Measurements from ENCODE around the gene HOXB9.

Gene HOXB9

DNA sequence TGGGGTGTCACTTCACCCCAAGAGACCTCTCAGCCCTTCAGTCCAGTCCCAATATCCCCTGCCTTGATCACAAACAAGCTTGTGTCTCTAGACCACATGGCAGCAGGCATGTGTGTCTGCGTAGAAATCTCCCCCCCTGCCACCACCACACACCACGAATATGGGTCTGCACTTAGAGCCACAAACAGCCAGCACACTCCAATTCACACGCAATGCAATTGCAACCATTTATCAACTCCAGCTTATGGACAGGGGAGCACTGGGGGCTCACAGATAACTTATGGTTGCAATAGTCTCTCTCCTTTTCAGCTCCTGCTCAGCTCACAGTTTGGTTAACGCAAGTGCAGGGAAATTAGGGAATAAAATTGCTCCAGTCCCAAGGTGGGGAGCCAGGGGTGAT lies 2.6 kb downstream of the HOXB9 start:
- no peak for DNase-seq

DNA sequence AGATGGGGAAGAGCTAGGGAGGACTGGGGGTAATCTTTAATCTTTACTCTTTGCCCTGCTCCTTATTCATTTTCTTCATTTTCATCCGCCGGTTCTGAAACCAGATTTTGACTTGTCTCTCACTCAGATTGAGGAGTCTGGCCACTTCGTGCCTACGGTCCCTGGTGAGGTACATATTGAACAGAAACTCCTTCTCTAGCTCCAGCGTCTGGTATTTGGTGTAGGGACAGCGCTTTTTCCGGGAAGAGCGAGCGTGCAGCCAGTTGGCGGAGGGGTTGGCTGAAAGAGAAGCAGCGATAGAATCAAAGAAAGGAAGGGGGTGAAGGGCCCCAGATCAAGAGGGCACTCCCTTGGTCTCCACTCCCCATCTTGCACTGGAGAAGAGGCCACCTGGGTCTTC lies 3.3 kb downstream of the HOXB9 start:
- no peak for DNase-seq

DNA sequence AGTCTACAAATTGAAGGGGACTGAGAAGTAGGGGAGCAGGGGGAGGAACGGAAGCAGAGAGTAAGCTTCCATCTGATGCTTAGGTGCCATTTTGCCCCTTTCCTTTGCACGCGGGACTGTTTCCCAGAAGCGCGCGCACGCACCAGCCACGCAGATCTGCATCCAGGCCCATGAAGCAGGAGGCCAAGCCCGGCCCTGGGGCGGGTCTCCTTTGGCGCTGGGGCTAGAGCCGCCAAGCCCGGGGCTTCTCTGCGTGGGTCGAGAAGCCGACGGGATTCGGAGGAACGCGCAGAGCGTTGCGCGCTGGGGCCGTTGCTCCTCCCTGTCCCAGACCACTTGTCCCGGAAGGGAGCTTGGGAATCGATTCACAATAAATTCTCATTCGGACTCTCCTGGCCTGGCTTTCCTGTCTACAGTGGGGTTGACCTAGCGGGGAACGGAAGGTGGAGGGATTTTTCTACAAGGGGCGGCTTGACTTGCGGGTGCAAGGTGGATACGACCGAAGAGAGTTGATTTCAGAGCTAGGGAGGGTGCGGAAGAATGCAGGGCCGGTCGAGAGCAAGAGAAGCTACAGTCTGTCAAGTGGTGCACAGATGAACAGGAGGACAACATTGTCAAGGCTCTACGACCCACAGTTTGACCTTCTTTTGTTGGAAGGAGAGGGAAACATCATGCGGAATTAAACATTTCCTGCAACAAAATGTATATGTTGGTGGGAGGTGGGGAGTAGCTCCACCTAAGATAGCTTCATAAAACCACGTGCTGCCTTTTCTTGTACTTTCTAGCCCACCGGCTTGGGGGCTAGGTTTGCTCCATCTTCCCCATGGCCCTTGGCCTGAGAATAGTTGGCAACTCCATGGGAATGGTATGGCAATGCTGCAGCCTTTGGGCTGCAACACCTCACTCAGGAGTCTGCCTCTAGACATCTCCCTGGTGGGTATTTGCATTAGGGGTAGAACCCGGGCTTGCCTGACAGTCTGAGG lies 4.5 kb downstream of the HOXB9 start:
- no peak for DNase-seq

DNA sequence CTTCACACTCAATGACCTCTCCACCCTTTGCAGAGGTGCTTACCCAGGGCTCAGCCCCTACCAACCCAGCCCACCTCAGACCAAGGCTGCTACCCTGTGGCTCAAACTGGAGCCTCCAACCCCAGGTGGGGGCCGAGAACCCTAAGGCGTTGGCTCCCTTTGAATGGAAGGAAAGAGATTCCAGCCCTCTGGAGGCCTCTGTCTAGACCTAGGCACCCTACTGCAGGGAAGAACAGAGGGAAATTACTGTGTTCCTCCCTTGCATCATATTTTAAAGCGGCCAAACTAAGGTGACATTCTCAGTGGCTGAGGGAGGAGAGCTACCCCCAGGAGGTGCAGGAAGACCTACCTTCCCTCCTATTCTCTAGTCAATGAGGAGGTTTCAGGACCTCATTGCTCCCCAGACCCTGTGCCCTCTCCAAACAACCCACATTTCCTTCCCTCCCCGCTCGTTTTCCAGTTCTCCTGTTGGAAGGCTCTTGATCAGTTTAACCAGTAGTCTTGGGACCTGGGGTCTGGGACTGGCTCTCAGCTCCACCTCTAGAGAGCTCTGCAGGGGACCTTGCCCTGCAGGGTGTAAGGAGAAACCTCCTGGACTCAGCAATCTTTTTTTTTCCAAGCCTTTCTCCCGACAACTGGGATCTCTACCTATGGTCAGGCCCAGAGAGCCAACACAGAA lies 5.6 kb downstream of the HOXB9 start:
- no peak for DNase-seq

DNA sequence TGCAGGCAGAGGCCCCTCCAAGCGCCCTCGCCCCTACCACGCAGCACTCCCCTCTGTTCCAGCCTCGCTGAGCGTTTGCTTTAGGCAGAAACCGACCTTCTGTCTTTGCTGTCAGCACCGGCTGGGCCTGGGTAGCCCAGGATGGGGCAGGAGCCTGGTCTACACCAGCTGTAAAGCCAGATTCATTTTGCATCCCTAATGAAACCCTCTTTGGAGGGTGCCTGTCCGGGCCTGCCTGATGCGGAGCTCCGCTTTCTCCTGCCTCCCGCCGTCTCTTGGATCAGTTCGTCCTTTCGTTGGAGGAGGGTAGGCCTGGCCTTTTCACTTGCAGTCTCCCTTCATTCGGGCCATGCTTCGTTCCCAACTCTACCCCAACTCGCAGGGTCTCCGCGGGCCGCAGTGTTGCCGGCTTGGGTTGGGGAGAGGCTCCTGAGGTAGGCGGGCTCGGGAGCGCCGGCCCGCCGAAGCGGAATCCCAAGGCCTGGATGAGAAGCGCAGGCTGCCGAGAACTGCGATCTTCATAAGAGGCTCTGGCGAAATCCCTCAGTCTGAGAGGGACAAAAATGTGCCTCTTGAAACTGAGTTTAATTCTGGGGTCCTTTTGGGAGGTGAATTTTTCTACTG lies 6.2 kb downstream of the HOXB9 start:
- no peak for DNase-seq

DNA sequence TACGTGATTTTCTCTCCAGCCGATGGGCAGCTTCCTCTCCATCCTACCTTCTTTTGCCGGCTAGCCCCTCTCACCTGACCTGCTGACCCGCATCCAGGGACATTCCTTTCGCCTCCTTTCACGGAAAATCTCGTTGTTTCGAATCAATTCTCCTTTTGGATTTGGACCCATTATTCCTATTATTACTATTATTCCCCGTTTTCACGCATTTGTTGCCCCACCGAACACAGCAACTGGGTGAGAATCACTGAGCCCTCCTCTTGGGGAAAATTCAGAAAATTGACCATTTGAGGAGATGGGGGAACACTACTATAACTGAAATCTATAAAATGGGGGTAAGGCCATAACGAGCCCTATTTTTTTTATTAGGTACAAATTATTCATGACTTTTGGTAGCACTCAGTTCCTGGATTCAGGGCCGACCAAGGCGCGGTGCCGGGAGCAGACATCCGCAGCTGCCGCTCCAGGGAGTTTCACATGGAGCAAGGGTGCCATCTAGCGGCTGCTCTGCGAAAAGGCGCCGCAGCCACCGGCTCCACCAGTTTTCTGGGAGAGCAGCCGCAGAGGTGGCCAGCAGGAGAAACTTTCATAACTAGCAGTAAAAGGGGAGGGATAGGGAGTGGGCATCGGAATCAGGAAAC lies 7.8 kb downstream of the HOXB9 start:
- DNase-seq = peak; percentile 56

DNA sequence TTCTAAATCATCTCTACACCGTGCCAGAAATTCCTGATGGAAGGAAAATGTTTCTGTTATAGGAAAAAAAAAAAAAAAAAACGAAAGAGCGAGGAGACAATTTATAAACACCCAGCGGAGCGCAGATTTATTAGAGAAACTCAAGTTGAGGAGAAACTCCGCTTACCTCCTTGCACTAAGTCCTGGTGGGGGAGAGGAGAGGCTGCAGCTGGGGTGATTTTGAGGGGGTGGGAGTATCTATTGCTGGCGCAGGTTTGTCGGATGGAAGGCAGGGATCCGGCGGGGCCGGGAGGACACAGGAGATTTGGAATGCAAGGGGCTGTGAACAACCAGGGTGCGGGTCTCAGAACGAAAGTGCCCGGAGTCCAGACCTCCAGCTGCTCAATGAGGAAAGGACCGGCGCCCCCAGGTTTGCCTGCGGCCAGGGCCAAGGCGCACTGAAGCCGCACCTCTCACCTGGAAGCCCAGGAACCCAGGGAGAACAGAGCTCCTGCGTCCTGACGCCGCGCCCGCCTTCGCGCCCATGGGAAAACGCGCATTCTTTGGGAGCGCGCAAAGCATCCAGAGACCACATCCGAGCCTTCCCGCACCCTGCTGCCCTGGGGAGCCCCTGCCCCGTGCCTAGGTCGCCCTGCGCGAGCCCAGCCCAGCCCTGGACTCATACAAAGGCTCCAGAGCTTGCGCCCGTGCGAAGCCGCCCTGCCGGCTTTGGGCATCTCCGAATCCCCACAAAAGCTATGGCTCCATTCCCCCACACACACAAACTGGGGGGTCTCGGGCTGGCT lies 8.5 kb downstream of the HOXB9 start:
- DNase-seq = no peak

DNA sequence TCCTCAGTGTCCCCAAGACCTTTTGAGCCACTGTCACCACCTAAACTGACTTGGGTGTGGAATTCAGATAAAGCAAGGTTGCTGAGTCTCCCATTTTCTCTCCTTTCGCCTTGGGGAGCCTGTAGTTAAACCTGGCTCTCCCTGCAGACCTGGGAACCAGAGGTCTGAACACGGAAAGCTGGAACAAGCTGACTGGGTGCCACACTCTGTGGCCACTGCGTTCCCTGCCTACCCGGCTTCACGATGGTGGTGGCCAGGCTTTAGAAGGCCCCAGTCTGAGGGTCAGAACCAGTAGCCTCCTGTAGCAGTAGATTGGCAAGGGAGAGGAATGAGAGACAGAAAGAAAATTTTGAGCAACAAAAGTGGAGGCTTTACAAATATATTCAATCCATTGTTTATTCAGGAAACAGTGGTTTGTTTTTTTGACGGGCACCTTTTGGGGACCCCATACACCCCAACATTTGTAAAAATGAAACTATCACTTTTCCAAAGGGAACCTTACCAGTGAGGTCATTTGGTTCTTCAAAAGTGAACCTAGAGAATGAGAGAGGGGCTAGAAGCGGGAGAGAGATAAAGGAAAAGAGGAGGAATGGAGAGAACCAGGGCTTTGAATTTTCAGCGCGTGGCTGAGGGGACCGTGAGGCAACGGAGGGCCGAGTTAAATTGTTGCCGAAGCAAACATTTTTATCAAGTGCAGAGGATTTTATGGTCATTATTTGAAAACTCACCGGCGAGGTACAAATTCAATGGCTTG lies 9.3 kb downstream of the HOXB9 start:
- no peak for DNase-seq

DNA sequence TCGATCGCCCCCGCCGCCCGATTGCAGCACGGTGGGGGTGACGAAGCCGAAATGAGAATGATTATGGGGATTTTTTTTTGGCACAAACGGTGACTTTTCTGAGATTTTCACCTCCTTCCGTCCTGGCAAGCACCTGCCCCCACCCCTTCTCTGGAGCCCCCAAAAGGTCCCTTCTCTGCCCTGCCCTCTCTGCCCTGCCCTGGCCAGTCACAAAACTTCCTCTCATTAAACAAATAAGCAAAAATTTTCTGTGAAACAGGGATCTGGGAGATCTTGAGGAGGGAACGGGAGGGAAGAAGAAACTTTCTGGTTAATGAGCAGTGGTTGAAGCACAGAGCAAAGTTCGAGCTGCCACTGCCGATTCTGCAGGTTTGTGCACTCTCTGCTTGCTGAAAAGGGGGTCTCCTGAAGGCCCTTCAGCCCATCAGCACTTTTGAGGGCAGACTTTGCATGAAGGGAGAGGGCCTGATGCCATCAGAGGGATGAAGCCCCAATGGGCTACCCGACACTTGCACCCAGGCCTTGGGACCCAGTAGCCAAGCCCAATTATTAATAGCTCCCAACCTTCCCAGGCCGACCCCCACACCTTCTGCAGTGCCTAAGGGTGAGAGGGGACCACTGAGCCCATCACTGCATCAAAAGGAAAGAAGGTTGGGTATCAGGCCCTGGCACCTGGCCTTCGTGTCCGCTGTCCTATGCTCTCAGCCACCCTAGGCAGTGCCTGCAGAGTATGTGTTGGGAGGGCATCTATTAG lies 10.0 kb downstream of the HOXB9 start:
- DNase-seq = no peak

DNA sequence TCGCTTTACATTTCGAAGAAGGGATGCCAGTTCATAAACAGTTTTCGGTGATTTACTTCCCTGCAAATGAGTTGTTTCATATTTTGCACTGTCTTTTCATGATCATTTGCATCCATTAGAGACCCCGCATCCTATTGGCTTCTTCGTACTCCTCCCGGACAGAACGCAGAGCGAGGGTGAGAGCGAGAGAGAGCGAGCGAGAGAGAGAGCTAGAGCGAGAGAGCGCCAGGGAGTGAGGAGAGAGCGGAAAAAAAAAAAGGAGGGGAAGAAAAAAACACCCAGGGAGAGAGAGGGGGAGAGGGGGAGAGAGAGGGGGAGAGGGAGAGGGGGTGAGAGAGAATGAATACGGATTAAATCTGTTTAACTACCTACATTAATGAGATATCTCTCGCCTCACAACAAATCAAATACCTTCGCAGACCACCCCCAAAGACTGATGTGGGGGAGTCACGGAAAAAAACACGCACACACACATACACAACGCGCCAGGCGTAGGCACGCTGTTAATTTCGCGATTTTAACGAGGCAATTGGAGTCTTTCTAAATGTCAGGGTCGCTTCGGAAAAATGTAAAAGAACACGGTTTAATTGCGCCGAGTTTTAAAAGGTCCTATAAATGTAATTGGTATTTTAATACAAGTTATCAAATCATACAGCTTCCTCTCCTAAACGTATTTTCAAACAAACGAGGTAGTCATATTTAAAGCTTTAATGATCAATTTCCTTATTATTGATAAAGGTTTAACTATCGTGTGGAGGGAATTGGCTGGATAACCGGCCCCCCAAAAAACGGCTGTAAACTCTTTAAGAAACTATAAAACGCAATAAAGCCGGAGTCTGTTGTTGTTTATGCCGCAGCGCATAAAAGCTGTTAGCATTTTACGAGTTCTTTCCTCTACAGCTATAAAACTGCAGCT lies 10.9 kb downstream of the HOXB9 start, which contains the start of gene HOXB8:
HOXB8 (minus strand) TSS at position 246 of the 916 bp plus-strand sequence. CDS start 588 bp downstream, outside the sequence.
- DNase-seq = no peak

DNA sequence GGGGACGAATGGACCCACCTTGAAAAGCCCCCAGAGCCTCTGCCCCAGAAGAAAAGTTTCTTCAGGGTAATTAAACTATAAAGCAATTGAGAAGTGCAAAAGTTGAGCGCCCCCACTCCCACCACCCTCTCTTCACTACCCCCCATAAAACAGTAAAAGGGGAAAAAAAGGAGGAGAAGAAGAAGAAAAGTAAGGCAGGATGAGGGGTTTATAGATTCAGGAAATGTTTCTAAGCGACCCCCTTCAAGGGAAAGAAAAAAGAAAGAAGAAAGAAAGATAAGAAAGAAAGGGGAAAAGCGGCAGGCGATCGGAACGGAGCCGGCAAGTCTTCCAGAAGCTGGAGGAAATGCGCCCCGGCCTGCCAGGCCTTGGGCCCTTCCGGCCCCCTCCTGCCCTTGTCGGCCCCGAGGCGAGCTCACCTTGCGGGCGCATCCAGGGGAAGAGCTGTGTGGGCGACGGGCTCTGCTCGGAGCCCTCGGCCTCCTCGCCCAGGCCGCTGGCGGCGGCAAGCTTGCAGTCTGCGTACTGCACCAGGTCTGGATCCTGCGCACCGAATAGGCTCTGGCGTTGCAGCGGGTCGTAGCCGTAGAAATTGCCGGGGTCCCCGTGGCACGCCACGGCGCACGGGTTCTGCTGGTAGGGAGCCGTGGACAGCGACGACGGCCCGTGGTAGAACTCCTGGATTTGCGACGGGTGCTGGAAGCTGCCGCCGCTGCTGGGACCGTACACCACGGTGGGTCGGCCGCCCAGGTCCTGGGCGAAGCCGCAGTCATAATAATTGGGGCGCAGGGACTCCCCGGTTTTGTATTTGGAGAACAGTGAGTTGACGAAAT lies 12.1 kb downstream of the HOXB9 start:
- no peak for DNase-seq

DNA sequence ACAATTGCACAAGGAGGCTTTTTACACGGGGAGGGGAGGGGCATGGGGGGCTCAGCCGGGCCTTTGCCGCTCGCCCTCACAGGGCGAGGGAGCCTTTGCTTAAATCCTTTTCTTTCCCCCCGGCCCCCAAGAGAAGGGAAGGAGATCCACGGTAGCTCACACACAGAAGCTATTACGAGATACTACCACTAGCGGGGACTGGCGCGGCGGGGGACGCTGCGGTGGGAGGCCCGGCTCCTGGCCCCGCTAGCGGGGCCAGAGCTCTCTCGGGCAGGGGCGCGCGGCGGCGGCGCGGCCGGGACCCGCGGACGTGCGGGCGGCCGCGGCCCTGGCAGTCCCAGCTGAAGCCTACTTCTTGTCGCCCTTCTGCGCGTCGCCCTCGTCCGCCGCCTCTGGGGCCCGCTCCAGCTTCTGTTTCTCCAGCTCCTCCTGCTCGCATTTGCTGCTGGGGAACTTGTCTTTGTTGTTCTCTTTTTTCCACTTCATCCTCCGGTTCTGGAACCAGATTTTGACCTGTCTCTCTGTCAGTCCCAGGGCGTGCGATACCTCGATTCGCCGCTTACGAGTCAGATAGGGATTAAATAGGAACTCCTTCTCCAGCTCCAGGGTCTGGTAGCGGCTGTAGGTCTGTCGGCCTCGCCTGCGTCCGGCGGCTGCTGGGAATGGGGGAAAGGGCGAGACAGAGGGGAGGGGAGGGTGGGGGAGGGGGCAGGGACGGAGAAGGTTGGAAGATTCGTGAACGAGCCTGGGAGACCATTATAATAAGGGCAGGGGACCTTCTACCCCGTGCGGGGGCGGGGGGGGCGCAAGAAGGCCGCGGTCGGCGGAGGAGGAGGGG lies 13.1 kb downstream of the HOXB9 start:
- no peak for DNase-seq

DNA sequence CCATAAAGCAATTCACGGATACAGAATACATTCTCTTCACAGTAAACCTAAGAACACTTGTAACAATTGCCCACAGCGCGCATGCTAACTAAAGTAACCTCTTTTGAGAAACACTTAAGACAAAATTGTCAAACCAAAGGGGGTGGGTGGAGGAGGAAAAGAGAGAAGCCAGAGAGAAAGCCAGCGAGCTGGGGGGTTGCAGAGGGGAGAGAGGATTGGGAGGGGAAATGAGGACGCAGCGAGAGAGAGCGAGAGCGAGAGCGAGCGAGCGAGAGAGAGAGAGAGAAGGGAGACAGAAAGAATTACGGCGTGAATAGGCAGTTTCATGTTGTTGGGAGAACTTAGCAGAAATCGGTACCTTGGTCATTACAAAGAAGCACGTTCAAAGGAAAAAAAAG lies 13.7 kb downstream of the HOXB9 start:
- DNase-seq = no peak

DNA sequence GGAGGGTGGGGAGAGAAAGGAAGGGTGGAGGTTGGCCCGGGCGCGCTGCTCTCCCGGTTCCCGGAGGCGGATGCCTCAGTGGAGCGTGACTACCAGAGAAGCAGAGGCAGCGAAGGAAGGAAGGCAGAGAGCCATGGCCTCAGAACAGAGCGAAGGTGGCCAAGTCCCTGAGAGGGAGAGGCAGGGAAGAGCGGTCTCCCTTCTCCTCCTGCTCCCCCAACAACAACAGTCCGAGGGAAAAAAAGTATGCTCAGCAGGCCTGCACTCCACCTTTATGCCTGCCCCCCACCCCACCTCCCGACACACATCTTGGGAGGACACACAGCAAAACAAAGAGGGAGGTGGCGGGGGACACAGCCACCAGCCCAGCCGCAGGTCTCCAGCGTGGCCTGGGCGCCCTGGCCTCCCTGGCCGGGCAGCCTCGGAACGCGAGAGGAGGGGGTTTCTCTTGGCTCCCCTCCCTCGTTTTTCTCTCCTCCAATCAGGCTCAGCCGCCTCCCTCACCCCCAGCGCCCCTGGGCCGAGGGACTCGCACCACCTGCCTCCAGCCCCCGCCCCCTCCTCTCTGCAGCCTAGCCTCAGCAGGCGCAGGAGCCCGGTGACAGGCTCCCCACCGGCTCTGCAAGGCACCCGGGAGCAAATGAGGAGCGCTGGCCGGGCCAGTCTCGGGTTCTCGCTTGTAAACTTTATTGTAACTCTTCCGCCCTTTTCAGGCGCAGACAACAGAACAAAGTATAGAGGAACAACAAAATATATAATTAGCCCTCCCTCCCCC lies 14.3 kb downstream of the HOXB9 start:
- DNase-seq = no peak

DNA sequence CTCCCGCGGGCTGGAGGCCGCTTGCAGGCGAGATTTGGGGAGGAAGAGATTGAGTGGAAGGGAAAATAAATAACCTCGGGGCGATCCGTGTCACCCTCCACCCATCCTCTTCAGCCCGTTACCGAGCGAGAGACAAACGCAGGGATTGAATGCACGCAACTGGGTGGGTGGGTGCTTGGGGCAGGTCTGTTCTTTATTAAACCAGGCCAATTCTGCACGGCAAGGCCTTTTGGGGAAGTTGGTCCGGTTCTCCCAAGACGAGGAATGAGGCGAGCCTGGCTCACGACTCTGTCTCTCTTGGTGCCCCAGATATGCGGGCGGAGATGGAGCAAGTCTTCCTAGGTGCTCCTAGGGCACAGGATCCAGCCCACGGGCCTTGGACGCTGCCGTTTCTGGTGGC lies 14.9 kb downstream of the HOXB9 start:
- no peak for DNase-seq

DNA sequence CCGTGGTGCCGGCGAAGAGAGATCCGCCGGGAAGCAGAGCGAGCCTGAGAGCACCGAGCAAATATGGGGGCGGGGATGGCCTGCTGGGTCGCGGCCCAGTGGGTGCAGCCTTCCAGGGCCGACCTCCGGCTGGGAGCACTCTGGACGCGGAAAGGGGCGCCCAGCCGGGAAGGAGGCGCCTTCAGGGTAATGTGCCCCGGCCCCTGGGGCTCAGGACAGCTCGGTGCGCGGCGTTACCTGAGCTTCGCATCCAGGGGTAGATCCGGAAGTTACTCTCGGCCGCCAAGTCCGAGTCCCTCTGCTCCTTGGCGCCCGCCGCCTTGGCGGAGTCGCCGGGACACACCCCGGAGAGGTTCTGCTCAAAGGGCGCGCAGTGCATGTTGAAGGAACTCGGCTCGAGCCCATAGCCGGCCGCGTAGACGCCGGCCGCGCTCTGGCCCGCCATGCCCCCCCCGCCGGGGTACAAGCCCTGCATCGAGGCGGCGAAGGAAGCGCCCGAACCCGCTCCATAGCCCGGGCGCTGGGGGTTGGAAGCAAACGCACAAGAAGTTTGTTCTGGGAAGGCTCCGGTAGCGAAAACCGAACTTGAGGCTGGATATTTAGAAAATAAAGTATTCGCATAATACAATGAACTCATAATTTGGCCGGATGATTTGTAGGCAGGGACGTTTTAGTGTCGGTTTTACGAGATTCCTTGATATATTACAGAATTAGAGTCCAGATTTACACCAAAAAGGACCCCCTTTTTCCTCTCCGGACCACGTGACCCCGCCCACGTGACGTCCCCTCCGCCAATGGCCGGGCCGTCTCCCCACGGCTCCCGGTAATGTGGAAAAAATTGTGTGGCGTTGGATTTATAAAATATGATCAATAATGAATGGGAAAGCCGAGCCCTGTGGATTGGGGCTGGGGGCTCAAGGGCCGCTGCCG lies 15.6 kb downstream of the HOXB9 start, which contains the start of gene HOXB7:
HOXB7 (minus strand) TSS at position 736 of the 930 bp plus-strand sequence; CDS start at position 637, 99 bp downstream.
- DNase-seq = no peak

Measured in NCI-H226 (cell line).